AG04449 (cell line): Measurements from ENCODE around the gene ADAM15.

ENCODE experiments used
- CTCF ChIA-PET: fragments of 350-600 bp; formaldehyde crosslinking; extraction: SDS; loops from one replicate; lab custom pipeline; 2021; ENCODE audit warnings: antibody characterized with exemption; lab: Yijun Ruan, JAX
- POLR2A ChIA-PET: fragments of 400-600, 350-600 bp; formaldehyde crosslinking; extraction: SDS; loops from one replicate; lab custom pipeline; 2020; ENCODE audit warnings: antibody characterized with exemption, inconsistent platforms; lab: Yijun Ruan, JAX
- DNase-seq: peaks from one replicate; pipeline ENCODE4 v3.0.0-alpha.2; 2010; ENCODE audit warnings: low read depth, low spot score
- H3K4me3 ChIP-seq: 2 replicates; pipeline ENCODE4 v1.5.1; 2011; ENCODE audit warnings: low read depth, mild to moderate bottlenecking, control low read depth, low read length
- CTCF ChIP-seq: IDR thresholded peaks from one replicate; pipeline ENCODE4 v1.5.1; 2011; ENCODE audit warnings: mild to moderate bottlenecking, moderate library complexity, low read length, control low read depth, inconsistent platforms; ENCODE audit not compliant: insufficient read depth; ENCODE audit errors: missing control alignments

Gene ADAM15

GRCh38 chr1:155015527-155016230 lies 35.4 kb upstream of the ADAM15 start:
- no peak for TF ChIP-seq CTCF
- no peak overlapping the region for H3K4me3 ChIP-seq
- ChIA-PET POLR2A (interaction anchor here (0.8 kb wide), 1 partner anchor 54 kb away, joined by 5 read pairs; the partner anchor contains the start of gene PYGO2), CTCF (interaction anchor here (0.6 to 10.5 kb wide), 16 partner anchors 12 to 346 kb away, joined by 3 to 244 read pairs (median 4); partner anchors contain the start of genes LENEP, PBXIP1, PYGO2 and ZBTB7B)
- no peak for DNase-seq

DNA sequence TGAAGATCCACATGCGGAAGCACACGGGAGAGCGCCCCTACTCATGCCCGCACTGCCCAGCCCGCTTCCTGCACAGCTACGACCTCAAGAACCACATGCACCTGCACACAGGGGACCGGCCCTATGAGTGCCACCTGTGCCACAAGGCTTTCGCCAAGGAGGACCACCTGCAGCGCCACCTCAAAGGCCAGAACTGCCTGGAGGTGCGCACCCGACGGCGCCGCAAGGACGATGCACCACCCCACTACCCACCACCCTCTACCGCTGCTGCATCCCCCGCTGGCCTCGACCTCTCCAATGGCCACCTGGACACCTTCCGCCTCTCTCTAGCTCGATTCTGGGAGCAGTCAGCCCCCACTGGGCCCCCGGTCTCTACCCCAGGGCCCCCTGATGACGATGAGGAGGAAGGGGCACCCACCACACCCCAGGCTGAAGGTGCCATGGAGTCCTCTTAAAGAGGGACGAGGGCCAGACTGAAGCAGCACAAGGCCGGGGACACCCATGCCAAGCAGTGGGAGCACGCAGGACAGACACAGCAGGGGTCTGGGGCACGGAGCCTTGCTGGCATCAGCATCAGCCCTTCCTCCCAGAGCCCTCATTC lies 34.8 kb upstream of the ADAM15 start:
- H3K4me3 ChIP-seq, result no peak overlapping the region

DNA sequence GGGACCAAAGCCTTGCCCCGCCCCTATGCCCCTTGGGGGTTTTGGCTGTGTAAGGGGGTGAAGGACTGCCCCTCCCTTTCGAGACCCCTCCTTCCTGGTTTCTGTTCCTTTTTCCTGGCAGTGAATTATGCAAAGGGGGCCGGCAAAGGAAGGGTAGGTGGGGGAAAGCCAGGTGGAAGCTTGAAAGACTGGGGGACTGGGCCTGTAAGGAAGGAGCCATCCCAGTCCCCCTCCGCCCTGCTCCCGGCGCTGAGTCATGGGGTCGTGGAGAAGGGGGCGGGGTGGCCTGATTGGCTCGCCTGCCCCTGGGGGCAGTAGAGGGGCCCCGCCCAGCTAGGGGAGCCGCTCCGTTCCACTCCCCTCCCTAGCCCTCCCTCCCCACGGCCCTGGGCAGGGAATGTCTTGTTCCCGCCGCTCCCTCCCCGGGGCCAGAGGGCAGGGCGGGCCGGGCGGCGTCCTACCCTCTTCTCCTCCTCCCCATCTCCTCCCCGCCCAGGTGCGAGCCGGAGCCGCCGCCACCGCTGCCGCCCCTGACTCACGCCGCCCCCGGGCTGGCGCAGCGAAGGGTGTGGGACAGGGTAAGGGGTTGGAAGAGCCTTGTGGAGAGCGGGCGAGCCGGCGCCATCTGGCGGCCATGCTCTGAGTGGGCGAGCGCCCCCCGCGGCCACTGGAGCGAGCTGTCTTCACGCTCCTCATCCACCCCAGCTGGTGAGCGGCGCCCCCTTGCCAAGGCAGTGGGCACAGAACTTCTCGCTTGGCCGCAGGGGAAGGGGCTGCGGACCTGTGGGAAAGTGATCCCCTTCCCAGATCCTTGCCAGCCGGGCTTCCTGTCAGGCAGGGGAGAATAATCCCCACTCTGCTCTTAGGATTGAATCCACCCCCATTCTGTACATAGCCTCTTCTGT lies 33.8 kb upstream of the ADAM15 start:
- POLR2A ChIA-PET, result interaction anchor here (0.5 to 1.6 kb wide), 6 partner anchors 16 to 62 kb away, joined by 3 to 6 read pairs (median 4); partner anchors contain the start of genes PBXIP1, PYGO2 and SHC1
- H3K4me3 ChIP-seq, result peak overlapping the region; percentile 43
- peak; percentile 14 for DNase-seq
- CTCF ChIA-PET, result interaction anchor here (0.6 to 10.5 kb wide), 36 partner anchors 11 to 554 kb away, joined by 3 to 244 read pairs (median 4); partner anchors contain the start of genes ADAM15, DCST1, DCST2 and FLAD1
- peak; percentile 100 for TF ChIP-seq CTCF

More for the DNA sequence above, 34.8 kb upstream of the ADAM15 start:
- no peak for DNase-seq
- CTCF ChIA-PET, result interaction anchor here (0.9 to 10.5 kb wide), 23 partner anchors 12 to 553 kb away, joined by 3 to 244 read pairs (median 7); partner anchors contain the start of genes DCST1, DCST2, FLAD1 and LENEP
- TF ChIP-seq CTCF, result no peak
- POLR2A ChIA-PET, result interaction anchor here (1.6 kb wide), 1 partner anchor 46 kb away, joined by 6 read pairs; the partner anchor contains the start of gene SHC1

DNA sequence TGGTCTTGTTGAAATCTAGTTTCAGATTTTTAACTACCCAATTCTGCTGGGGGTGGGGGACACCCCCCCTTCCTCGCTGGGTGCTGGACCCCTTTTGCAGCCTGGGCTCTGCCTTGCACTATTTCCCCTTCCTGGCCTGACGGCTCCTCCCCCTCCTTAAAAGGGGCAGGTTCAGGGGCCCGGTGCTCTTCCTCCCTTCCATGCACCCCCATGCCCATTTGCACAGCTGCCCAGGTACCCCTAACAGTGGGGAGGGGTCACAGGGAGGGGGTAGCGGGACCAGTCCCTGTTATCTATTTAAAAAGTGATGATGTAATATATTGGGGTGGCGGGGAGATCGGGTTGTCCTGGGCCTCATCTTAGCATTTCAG lies 33.2 kb upstream of the ADAM15 start:
- DNase-seq, result no peak
- H3K4me3 ChIP-seq, result peak overlapping the region; percentile 43
- TF ChIP-seq CTCF, result no peak
- ChIA-PET CTCF (interaction anchor here (0.6 to 10.5 kb wide), 30 partner anchors 10 to 429 kb away, joined by 3 to 244 read pairs (median 5); partner anchors contain the start of genes ADAM15, FLAD1, LENEP and PBXIP1), POLR2A (interaction anchor here (0.5 to 1.6 kb wide), 5 partner anchors 17 to 62 kb away, joined by 3 to 6 read pairs (median 4); partner anchors contain the start of genes PBXIP1 and SHC1)

DNA sequence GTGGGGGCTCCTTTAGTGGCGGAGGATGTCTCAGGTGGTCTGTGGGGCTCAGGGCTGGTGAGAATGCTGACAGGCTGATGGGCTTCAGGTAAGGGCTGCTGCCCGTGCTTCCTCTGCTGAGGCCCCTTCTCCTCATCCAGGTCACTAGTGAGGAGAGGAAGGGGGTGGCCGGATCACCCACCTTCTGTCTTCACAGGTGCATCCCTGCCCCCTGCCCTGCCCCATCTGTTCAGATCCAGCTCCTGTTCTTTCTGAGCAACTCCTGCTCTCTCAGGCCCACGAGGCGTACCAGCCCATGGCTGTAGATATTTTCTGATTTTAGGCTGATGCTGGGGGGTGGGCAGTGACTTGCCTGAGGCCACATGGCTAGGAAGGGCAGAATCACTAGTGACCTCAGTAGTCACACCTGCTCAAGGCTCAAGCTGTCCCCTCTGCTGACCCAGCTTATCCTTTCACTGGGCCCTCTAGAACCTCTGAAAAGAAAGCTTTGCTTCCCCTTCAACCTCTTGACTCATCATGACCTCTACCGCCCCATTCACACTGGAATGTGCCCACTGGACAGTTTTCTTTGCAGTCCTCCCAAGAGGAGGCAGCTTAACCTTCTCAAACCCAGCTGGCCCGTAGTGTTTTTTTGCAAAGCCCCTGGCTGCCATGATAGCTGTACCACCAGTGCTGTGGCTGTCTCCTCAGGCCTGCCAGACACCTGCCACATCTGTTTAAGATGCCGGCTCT lies 32.3 kb upstream of the ADAM15 start:
- POLR2A ChIA-PET, result interaction anchor here (1.5 kb wide), 1 partner anchor 48 kb away, joined by 5 read pairs; the partner anchor contains the start of gene SHC1
- CTCF ChIA-PET, result interaction anchor here (1.0 to 10.5 kb wide), 17 partner anchors 9 to 174 kb away, joined by 3 to 244 read pairs (median 7); partner anchors contain the start of genes ADAM15, DCST1, DCST2 and KRTCAP2
- no peak for TF ChIP-seq CTCF
- no peak overlapping the region for H3K4me3 ChIP-seq
- no peak for DNase-seq
